Endothelial cell of umbilical vein (primary cell): ENCODE data around the gene ZNF483.
"Not testable (repeated sequence)": the region's sequence is repeated elsewhere in the genome, so short reads cannot be mapped to it uniquely, and the experiment has no call there.

Experiments used
- EZH2 ChIP-seq: IDR thresholded peaks from 2 replicates; pipeline ENCODE4 v1.6.1; 2012; ENCODE audit warnings: borderline replicate concordance, low read depth, mild to moderate bottlenecking, moderate library complexity, low read length, inconsistent platforms; ENCODE audit not compliant: severe bottlenecking
- POLR2A ChIP-seq: IDR thresholded peaks from 2 replicates; pipeline ENCODE4 v1.6.1; 2012; ENCODE audit warnings: low read depth, mild to moderate bottlenecking, control low read depth, low read length
- POLR2AphosphoS5 ChIP-seq: IDR thresholded peaks from 2 replicates; pipeline ENCODE4 v1.6.1; 2012; ENCODE audit warnings: low read depth, mild to moderate bottlenecking, control low read depth, low read length, moderate library complexity; ENCODE audit not compliant: insufficient read depth
- TF ChIP-seq, protein P1 (sequence below), 2 donors: IDR thresholded peaks; 1 replicate in 1 of 2; 2 replicates in 1 of 2; pipeline ENCODE4 v1.5.1; 2011; ENCODE audit warnings: low read length in 2 of 2, mild to moderate bottlenecking in 2 of 2, moderate library complexity in 2 of 2, control low read depth in 1 of 2, inconsistent platforms in 1 of 2, low read depth in 1 of 2; ENCODE audit not compliant: insufficient read depth in 1 of 2; ENCODE audit errors: extremely low read depth in 1 of 2

DNA sequence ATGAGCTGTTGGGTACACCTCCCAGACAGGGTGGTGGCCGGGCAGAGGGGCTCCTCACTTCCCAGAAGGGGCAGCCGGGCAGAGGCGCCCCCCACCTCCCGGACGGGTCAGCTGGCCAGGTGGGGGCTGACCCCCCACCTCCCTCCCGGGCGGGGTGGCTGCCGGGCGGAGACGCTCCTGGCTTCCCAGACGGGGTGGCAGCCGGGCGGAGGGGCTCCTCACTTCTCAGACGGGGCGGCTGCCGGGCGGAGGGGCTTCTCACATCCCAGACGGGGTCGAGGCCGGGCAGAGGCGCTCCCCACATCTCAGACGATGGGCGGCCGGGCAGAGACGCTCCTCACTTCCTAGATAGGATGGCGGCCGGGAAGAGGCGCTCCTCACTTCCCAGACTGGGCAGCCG lies 92.4 kb downstream of the ZNF483 start:
- TF ChIP-seq, protein P1, sequence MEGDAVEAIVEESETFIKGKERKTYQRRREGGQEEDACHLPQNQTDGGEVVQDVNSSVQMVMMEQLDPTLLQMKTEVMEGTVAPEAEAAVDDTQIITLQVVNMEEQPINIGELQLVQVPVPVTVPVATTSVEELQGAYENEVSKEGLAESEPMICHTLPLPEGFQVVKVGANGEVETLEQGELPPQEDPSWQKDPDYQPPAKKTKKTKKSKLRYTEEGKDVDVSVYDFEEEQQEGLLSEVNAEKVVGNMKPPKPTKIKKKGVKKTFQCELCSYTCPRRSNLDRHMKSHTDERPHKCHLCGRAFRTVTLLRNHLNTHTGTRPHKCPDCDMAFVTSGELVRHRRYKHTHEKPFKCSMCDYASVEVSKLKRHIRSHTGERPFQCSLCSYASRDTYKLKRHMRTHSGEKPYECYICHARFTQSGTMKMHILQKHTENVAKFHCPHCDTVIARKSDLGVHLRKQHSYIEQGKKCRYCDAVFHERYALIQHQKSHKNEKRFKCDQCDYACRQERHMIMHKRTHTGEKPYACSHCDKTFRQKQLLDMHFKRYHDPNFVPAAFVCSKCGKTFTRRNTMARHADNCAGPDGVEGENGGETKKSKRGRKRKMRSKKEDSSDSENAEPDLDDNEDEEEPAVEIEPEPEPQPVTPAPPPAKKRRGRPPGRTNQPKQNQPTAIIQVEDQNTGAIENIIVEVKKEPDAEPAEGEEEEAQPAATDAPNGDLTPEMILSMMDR (IDR thresholded peaks at IDR 0.05; ENCODE audit: extremely low read depth in 1 of 2, insufficient read depth in 1 of 2, low read depth in 1 of 2, low read length in 2 of 2), result not testable (repeated sequence)
- TF ChIP-seq EZH2, POLR2AphosphoS5, POLR2A: not testable (repeated sequence)
